HepG2 (cell line): ENCODE data around the gene TSSK2. TPM values are rescaled to one million over a fixed set of nuclear protein-coding genes. Genes with fewer than 3 reads are reported as not detected.

Experiments
- AHR ChIP-seq: IDR thresholded peaks from 2 replicates; pipeline ENCODE4 v1.6.1; 2018; ENCODE audit warnings: missing genetic modification reagents, missing compliant biosample characterization
- HDAC1 ChIP-seq: sonication (generic); formaldehyde crosslinking; IDR thresholded peaks from 2 replicates; pipeline ENCODE4 v1.5.1; 2020; ENCODE audit warnings: mild to moderate bottlenecking, missing genetic modification reagents
- HES4 ChIP-seq: sonication (generic); formaldehyde crosslinking; IDR thresholded peaks from 2 replicates; pipeline ENCODE4 v1.9.0; 2021; ENCODE audit warnings: mild to moderate bottlenecking, missing genetic modification reagents, borderline replicate concordance
- HNRNPLL ChIP-seq: fragments of 200-400 bp; formaldehyde crosslinking; IDR thresholded peaks from 2 replicates; pipeline ENCODE4 v1.6.1; 2017; ENCODE audit warnings: mild to moderate bottlenecking, low read depth, low read length; ENCODE audit not compliant: poor library complexity, severe bottlenecking
- KMT2B ChIP-seq: IDR thresholded peaks from 2 replicates; pipeline ENCODE4 v1.6.1; 2016; ENCODE audit warnings: missing genetic modification reagents, missing compliant biosample characterization
- MAZ ChIP-seq, 2 experiments: sonication (generic) in 1 of 2; formaldehyde crosslinking in 1 of 2; IDR thresholded peaks; 2 replicates each; pipeline versions ENCODE4 v1.5.0 to v1.6.1; 2012 to 2020; ENCODE audit warnings: low read depth in 2 of 2, mild to moderate bottlenecking in 2 of 2, borderline replicate concordance in 1 of 2, improper control_type of control experiment in 1 of 2, low read length in 1 of 2, missing genetic modification reagents in 1 of 2, moderate library complexity in 1 of 2
- MTA3 ChIP-seq: sonication (generic); formaldehyde crosslinking; IDR thresholded peaks from 2 replicates; pipeline ENCODE4 v1.4.0; 2020; ENCODE audit warnings: missing genetic modification reagents
- RXRB ChIP-seq: IDR thresholded peaks from 2 replicates; pipeline ENCODE4 v1.6.1; 2016; ENCODE audit warnings: borderline replicate concordance, missing genetic modification reagents, missing compliant biosample characterization
- SMARCE1 ChIP-seq: fragments of 450-650 bp; IDR thresholded peaks from 2 replicates; pipeline ENCODE4 v1.6.1; 2017; ENCODE audit warnings: borderline replicate concordance
- SP5 ChIP-seq: IDR thresholded peaks from 2 replicates; pipeline ENCODE4 v1.6.1; 2016; ENCODE audit warnings: low read depth, borderline replicate concordance
- TARDBP ChIP-seq: sonication (generic); formaldehyde crosslinking; IDR thresholded peaks from 2 replicates; pipeline ENCODE4 v1.8.0; 2022; ENCODE audit warnings: mild to moderate bottlenecking, missing genetic modification reagents
- ZNF263 ChIP-seq: sonication (generic); formaldehyde crosslinking; IDR thresholded peaks from 2 replicates; pipeline ENCODE4 v1.4.0; 2020; ENCODE audit warnings: missing genetic modification reagents
- ZNF777 ChIP-seq: sonication (generic); formaldehyde crosslinking; IDR thresholded peaks from 2 replicates; pipeline ENCODE4 v1.4.0; 2020; ENCODE audit warnings: missing genetic modification reagents
- ZNF841 ChIP-seq: sonication (generic); formaldehyde crosslinking; IDR thresholded peaks from 2 replicates; pipeline ENCODE4 v1.8.1; 2023; ENCODE audit warnings: missing genetic modification reagents, borderline replicate concordance
- polyA plus RNA-seq, 8 experiments: library from polyadenylated mRNA; depleted of rRNA in 3 of 8; stranded (reverse) in 7 of 8; unstranded in 1 of 8; fragments of >200 nt; fragmentation: Illumina TruSeq in 4 of 8; extraction: Trizol in 4 of 8; gene quantifications; 2 replicates each; pipeline versions ENCODE4 v1.2.1 to v1.2.3, GENCODE V29; 2011 to 2016; ENCODE audit warnings: low read depth in 4 of 8, missing spikeins in 1 of 8, mixed read lengths in 1 of 8; ENCODE audit not compliant: insufficient read depth in 1 of 8
- total RNA-seq, 5 experiments: library from RNA; depleted of rRNA; stranded (reverse); fragments of >200 nt; fragmentation: Illumina TruSeq; extraction: Trizol; gene quantifications; 2 replicates each; pipeline ENCODE4 v1.2.3, GENCODE V29; 2016; ENCODE audit warnings: low read depth in 1 of 5
- TF ChIP-seq, protein P1 (sequence below): sonication (generic); formaldehyde crosslinking; conservative IDR thresholded peaks from 2 replicates; pipeline ENCODE4 v1.8.0; 2022; ENCODE audit warnings: low read depth, missing genetic modification reagents
- TF ChIP-seq, protein P2 (sequence below): sonication (generic); formaldehyde crosslinking; conservative IDR thresholded peaks from 2 replicates; pipeline ENCODE4 v1.8.0; 2022; ENCODE audit warnings: mild to moderate bottlenecking, moderate library complexity, missing genetic modification reagents
- TF ChIP-seq, protein P3 (sequence below): sonication (generic); formaldehyde crosslinking; IDR thresholded peaks from 2 replicates; pipeline ENCODE4 v1.8.1; 2023; ENCODE audit warnings: mild to moderate bottlenecking, moderate library complexity, missing genetic modification reagents
- TF ChIP-seq, protein P4 (sequence below): IDR thresholded peaks from 2 replicates; pipeline ENCODE4 v1.6.1; 2012; ENCODE audit warnings: inconsistent platforms
- TF ChIP-seq, protein P5 (sequence below): sonication (generic); formaldehyde crosslinking; IDR thresholded peaks from 2 replicates; pipeline ENCODE4 v1.4.0; 2020; ENCODE audit warnings: missing genetic modification reagents, borderline replicate concordance

The TSSK2 gene
- total and polyA plus RNA-seq, 2 of the 13 experiments (the other 11 are each of a cell fraction or from before 2014, with no cell fraction given), result not detected

DNA sequence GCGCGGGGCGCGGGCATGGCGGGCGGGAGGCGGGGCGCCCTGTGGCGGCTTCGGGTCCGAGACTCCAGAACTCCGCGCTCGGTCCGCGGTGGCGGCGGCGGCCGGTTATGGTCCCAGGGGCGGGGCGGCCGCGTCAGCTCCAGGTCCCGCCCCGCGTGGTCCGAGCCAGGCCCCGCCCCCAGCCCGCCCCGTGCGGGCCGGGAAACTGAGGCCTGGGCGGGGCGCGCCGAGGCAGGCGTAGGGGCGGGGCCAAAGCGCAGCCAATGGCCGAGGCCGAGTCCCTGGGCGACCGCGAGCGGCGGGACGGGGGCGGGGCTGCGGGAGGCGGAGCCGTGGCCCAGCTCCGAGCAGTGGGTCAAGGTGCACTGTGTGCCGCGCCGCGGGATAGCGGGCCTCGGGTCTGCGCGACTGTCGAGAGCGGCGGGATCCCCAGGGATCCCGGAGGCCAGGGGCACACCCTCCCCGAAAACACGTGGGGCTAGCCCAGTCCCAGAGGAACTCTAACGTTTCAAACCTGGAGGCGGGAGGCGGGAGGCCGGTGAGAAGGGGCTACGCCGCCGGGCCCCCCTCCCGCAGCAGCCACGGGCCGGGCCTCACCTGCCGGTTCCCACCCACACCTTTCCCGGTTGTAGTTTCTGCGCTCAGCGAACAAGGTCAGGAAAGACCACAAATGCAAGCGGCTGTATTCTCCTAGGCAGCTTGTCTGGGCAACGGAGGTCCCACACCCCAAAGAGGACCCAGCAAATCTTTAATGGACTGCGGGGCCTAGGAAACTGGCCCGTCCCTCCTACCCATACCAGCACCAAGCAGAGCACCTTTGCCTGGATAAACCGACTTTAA is 47.8 kb downstream of the TSSK2 start, which contains the start of gene SLC25A1 (continued):
- TF ChIP-seq, protein P1, sequence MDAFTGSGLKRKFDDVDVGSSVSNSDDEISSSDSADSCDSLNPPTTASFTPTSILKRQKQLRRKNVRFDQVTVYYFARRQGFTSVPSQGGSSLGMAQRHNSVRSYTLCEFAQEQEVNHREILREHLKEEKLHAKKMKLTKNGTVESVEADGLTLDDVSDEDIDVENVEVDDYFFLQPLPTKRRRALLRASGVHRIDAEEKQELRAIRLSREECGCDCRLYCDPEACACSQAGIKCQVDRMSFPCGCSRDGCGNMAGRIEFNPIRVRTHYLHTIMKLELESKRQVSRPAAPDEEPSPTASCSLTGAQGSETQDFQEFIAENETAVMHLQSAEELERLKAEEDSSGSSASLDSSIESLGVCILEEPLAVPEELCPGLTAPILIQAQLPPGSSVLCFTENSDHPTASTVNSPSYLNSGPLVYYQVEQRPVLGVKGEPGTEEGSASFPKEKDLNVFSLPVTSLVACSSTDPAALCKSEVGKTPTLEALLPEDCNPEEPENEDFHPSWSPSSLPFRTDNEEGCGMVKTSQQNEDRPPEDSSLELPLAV (CRISPR knock-in tag), result 0 out of 2 replicates have a peak, but pooled peaks have one; percentile 62
- TF ChIP-seq HNRNPLL (peak; percentile 36), ZNF777 (no peak), HES4 (peak; percentile 85; the same call in 1 of the 2 replicates), ZNF841 (CRISPR knock-in tag) (no peak; the same call in 1 of the 2 replicates), RXRB (CRISPR knock-in tag) (peak; percentile 64), ZNF263 (CRISPR knock-in tag) (peak; percentile 31; the same call in 1 of the 2 replicates), TARDBP (peak; percentile 9; the same call in 1 of the 2 replicates), HDAC1 (CRISPR knock-in tag) (peak; percentile 63), KMT2B (CRISPR knock-in tag) (0 out of 2 replicates have a peak, but pooled peaks have one; percentile 11), AHR (peak; percentile 74; the same call in 1 of the 2 replicates), MTA3 (CRISPR knock-in tag) (no peak), MAZ (IDR thresholded peaks at IDR 0.05; ENCODE audit: borderline replicate concordance, low read depth, low read length) (peak; percentile 29; the same call in 1 of the 2 replicates), MAZ (CRISPR knock-in tag; IDR thresholded peaks at IDR 0.05; ENCODE audit: low read depth) (peak; percentile 46; the same call in 1 of the 2 replicates), SMARCE1 (no peak), SP5 (CRISPR knock-in tag) (peak; percentile 51; the same call in 1 of the 2 replicates)
- TF ChIP-seq, protein P2, sequence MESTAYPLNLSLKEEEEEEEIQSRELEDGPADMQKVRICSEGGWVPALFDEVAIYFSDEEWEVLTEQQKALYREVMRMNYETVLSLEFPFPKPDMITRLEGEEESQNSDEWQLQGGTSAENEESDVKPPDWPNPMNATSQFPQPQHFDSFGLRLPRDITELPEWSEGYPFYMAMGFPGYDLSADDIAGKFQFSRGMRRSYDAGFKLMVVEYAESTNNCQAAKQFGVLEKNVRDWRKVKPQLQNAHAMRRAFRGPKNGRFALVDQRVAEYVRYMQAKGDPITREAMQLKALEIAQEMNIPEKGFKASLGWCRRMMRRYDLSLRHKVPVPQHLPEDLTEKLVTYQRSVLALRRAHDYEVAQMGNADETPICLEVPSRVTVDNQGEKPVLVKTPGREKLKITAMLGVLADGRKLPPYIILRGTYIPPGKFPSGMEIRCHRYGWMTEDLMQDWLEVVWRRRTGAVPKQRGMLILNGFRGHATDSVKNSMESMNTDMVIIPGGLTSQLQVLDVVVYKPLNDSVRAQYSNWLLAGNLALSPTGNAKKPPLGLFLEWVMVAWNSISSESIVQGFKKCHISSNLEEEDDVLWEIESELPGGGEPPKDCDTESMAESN (CRISPR knock-in tag), result 0 out of 2 replicates have a peak, but pooled peaks have one; percentile 7
- TF ChIP-seq, protein P3, sequence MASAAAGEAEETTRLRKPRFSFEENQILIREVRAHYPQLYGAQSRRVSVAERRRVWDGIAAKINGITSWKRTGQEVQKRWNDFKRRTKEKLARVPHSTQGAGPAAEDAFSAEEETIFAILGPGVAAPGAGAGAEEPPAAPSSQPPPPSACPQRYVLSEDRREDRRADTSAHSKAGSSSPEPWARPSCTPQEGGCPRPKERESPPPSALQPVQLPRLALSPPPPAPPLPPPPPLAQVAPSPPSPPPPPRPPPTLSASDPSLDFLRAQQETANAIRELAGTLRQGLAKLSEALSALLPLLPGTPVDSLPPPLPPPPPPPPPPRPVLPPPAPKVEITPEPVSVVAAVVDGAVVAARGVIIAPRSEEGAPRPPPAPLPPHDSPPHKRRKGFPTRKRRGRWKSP (CRISPR knock-in tag), result peak; percentile 37; the same call in 1 of the 2 replicates
- TF ChIP-seq, protein P4, sequence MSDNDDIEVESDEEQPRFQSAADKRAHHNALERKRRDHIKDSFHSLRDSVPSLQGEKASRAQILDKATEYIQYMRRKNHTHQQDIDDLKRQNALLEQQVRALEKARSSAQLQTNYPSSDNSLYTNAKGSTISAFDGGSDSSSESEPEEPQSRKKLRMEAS, result peak; percentile 77
- TF ChIP-seq, protein P5, sequence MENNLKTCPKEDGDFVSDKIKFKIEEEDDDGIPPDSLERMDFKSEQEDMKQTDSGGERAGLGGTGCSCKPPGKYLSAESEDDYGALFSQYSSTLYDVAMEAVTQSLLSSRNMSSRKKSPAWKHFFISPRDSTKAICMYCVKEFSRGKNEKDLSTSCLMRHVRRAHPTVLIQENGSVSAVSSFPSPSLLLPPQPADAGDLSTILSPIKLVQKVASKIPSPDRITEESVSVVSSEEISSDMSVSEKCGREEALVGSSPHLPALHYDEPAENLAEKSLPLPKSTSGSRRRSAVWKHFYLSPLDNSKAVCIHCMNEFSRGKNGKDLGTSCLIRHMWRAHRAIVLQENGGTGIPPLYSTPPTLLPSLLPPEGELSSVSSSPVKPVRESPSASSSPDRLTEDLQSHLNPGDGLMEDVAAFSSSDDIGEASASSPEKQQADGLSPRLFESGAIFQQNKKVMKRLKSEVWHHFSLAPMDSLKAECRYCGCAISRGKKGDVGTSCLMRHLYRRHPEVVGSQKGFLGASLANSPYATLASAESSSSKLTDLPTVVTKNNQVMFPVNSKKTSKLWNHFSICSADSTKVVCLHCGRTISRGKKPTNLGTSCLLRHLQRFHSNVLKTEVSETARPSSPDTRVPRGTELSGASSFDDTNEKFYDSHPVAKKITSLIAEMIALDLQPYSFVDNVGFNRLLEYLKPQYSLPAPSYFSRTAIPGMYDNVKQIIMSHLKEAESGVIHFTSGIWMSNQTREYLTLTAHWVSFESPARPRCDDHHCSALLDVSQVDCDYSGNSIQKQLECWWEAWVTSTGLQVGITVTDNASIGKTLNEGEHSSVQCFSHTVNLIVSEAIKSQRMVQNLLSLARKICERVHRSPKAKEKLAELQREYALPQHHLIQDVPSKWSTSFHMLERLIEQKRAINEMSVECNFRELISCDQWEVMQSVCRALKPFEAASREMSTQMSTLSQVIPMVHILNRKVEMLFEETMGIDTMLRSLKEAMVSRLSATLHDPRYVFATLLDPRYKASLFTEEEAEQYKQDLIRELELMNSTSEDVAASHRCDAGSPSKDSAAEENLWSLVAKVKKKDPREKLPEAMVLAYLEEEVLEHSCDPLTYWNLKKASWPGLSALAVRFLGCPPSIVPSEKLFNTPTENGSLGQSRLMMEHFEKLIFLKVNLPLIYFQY (CRISPR knock-in tag), result peak; percentile 69; the same call in 1 of the 2 replicates
